ENCODE measurements around the gene NPFF. TPM values are rescaled to one million over a fixed set of nuclear protein-coding genes. Genes with fewer than 3 reads are reported as not detected.
A peak's percentile ranks its signal among the peaks of the same experiment; 100 is the strongest.

NPFF gene
- total and polyA plus RNA-seq, 11 donors: not detected

DNA sequence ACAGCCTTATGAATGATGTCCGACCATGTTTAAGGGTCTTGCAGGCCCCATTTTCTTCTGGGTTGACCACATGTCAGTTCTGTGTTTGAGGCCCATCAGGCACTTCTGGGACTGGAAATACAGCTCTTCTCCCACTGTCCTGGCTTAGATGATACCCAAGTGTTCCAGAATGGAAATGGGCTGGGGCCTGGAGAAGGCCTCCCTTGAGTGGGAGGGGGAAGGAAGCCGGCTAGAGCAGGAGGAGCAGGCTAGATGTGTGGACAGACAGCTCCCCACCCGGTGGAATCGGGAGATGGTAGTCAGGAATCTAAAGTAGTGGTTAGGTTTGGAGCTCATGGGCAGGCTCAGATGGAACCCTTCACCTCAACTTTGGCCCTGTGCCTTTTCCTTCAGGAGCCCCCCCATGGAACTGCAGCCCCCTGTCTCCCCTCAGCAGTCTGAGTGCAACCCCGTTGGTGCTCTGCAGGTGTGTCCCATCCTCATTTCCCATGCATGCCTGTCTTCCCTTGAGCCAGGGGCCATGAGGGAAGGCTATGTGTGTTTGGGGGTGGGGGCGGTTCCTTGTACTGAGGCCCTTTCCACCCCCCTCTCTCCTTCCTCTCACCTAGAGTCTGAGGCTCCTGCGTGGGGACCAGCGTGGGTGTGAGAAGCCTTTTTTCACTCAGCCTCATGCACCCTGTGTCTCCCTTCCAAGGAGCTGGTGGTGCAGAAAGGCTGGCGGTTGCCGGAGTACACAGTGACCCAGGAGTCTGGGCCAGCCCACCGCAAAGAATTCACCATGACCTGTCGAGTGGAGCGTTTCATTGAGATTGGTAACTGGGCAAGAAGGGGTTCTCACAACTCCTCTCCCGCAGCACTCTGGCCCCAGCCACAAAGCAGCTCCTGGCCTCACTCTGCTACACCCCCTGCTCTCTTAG lies 3.0 kb downstream of the NPFF start:
- 79 to 84% (median 80%) methylated on average over 12 to 14 of the region's 14 CpGs for WGBS, 4 donors
- no peak overlapping the region for H3K4me3 ChIP-seq
- ATAC-seq (no peak), DNase-seq (no peak)
- intact Hi-C loops (cut with DNase I): loop anchor here in 8 of 10 donors (5.0 to 10.0 kb wide), 6 partner anchors 52 to 292 kb away; partner anchors contain the start of genes AAAS (in 6 of the 8) and PCBP2 (in 1 of the 8)
- TF ChIP-seq POLR2A (IDR thresholded peaks at IDR 0.05) (no peak), CTCF (IDR thresholded peaks at IDR 0.05) (no peak)
- H3K36me3 ChIP-seq: peaks cover 0 to 39% (median 26%) of the 10 kb centered on the region in 9 donors
- no peaks in the 10 kb centered on the region for H3K9me3 ChIP-seq
- peaks cover 5 to 48% (median 33%) of the 10 kb centered on the region in 12 donors for H3K4me1 ChIP-seq
- no peaks in the 10 kb centered on the region for H3K27me3 ChIP-seq
- H3K27ac ChIP-seq: peak overlapping the region in 2 of 12 donors; percentile 99

GRCh38 chr12:53502983-53503728 lies 4.1 kb downstream of the NPFF start:
- H3K4me1 ChIP-seq: peaks cover 5 to 45% (median 29%) of the 10 kb centered on the region in 12 donors
- H3K4me3 ChIP-seq: peak overlapping the region in 2 of 12 donors; percentile 71 to 89
- TF ChIP-seq CTCF (IDR thresholded peaks at IDR 0.05): no peak
- no peak for TF ChIP-seq POLR2A (IDR thresholded peaks at IDR 0.05)
- H3K36me3 ChIP-seq: peaks cover 0 to 39% (median 26%) of the 10 kb centered on the region in 9 donors
- H3K9me3 ChIP-seq: no peaks in the 10 kb centered on the region
- intact Hi-C loops (cut with DNase I): loop anchor here in 8 of 10 donors (5.0 to 10.0 kb wide), 6 partner anchors 51 to 291 kb away; partner anchors contain the start of genes AAAS (in 6 of the 8) and PCBP2 (in 1 of the 8)
- no peaks in the 10 kb centered on the region for H3K27me3 ChIP-seq
- WGBS, 4 donors: 74 to 82% (median 77%) methylated on average over 9 to 10 of the region's 10 CpGs
- H3K27ac ChIP-seq: peak overlapping the region in 9 of 12 donors; percentile 93 to 100 (median 98)
- DNase-seq: no peak
- no peak for ATAC-seq

GRCh38 chr12:53502331-53502730 lies 5.0 kb downstream of the NPFF start:
- DNase-seq (no peak), ATAC-seq (no peak)
- Histone ChIP-seq H3K9me3 (no peaks in the 10 kb centered on the region), H3K36me3 (peaks cover 0 to 33% (median 26%) of the 10 kb centered on the region in 9 donors), H3K27me3 (no peaks in the 10 kb centered on the region), H3K4me3 (peak overlapping the region in 9 of 12 donors; percentile 71 to 98 (median 78)), H3K4me1 (peaks cover 5 to 49% (median 30%) of the 10 kb centered on the region in 12 donors), H3K27ac (peak overlapping the region; percentile 30 to 100 (median 97))
- intact Hi-C loops (cut with DNase I): loop anchor here in 8 of 10 donors (5.0 to 10.0 kb wide), 6 partner anchors 50 to 290 kb away; partner anchors contain the start of genes AAAS (in 6 of the 8) and PCBP2 (in 1 of the 8)
- WGBS, 4 donors: 30 to 51% (median 44%) methylated on average over 9 of the region's 9 CpGs
- TF ChIP-seq POLR2A (IDR thresholded peaks at IDR 0.05) (no peak), CTCF (IDR thresholded peaks at IDR 0.05) (no peak)
